ENCODE measurements around the gene SIL1.

SIL1 gene

GRCh38 chr5:138910546-138911185, 287.5 kb downstream of the SIL1 start:
- Histone ChIP-seq H3K79me1 (ENCODE audit: low read length) (no peaks in the 10 kb centered on the region), H3K27me3 (ENCODE audit: insufficient read depth, low read length, poor library complexity) (no peaks in the 10 kb centered on the region), H2AK5ac (ENCODE audit: low read length) (no peak overlapping the region), H3K4ac (ENCODE audit: low read depth, low read length) (no peak overlapping the region), H3K36me3 (ENCODE audit: control insufficient read depth, insufficient read depth, low read length) (no peaks in the 10 kb centered on the region), H3K23ac (ENCODE audit: low read length) (no peak overlapping the region), H4K5ac (ENCODE audit: low read length) (no peak overlapping the region), H3K4me2 (ENCODE audit: low read length) (no peak overlapping the region), H3K4me1 (ENCODE audit: control insufficient read depth, low read depth, low read length) (no peaks in the 10 kb centered on the region), H2BK5ac (ENCODE audit: low read length) (no peak overlapping the region), H3K79me2 (ENCODE audit: control insufficient read depth, insufficient read depth, low read length) (no peaks in the 10 kb centered on the region), H3K27ac (ENCODE audit: low read depth, low read length) (no peak overlapping the region), H3K9ac (ENCODE audit: low read length) (no peak overlapping the region), H3K18ac (ENCODE audit: low read length) (no peak overlapping the region), H2BK15ac (replicated peaks; ENCODE audit: low read depth) (no peak overlapping the region), H4K8ac (ENCODE audit: low read depth, low read length) (no peak overlapping the region), H3K56ac (ENCODE audit: low read length) (no peak overlapping the region), H2BK120ac (ENCODE audit: low read depth, low read length) (no peak overlapping the region), H3K4me3 (ENCODE audit: low read length) (no peak overlapping the region)
- DNase-seq = peak; percentile 18
- WGBS (ENCODE audit: extremely low coverage, insufficient coverage, low lambda C conversion rate) = no CpG with 5 or more reads among the region's 7 CpGs

GRCh38 chr5:138909734-138910133, 288.4 kb downstream of the SIL1 start:
- Histone ChIP-seq H3K23ac (ENCODE audit: low read length) (no peak overlapping the region), H3K4me2 (ENCODE audit: low read length) (no peak overlapping the region), H3K4ac (ENCODE audit: low read depth, low read length) (no peak overlapping the region), H2BK15ac (replicated peaks; ENCODE audit: low read depth) (no peak overlapping the region), H3K56ac (ENCODE audit: low read length) (no peak overlapping the region), H4K8ac (ENCODE audit: low read depth, low read length) (no peak overlapping the region), H3K36me3 (ENCODE audit: control insufficient read depth, insufficient read depth, low read length) (peaks cover 2% of the 10 kb centered on the region), H2BK5ac (ENCODE audit: low read length) (no peak overlapping the region), H3K79me2 (ENCODE audit: control insufficient read depth, insufficient read depth, low read length) (no peaks in the 10 kb centered on the region), H3K27ac (ENCODE audit: low read depth, low read length) (no peak overlapping the region), H3K79me1 (ENCODE audit: low read length) (no peaks in the 10 kb centered on the region), H4K5ac (ENCODE audit: low read length) (no peak overlapping the region), H2BK120ac (ENCODE audit: low read depth, low read length) (no peak overlapping the region), H3K27me3 (ENCODE audit: insufficient read depth, low read length, poor library complexity) (no peaks in the 10 kb centered on the region), H3K18ac (ENCODE audit: low read length) (no peak overlapping the region), H2AK5ac (ENCODE audit: low read length) (no peak overlapping the region), H3K4me1 (ENCODE audit: control insufficient read depth, low read depth, low read length) (no peaks in the 10 kb centered on the region), H3K4me3 (ENCODE audit: low read length) (no peak overlapping the region), H3K9ac (ENCODE audit: low read length) (no peak overlapping the region)
- DNase-seq = no peak
- no CpG with 5 or more reads among the region's 2 CpGs for WGBS (ENCODE audit: extremely low coverage, insufficient coverage, low lambda C conversion rate)

- H3K4me2 ChIP-seq (ENCODE audit: low read length) = no peak overlapping the region
- no peak overlapping the region for H3K18ac ChIP-seq (ENCODE audit: low read length)
- H4K8ac ChIP-seq (ENCODE audit: low read depth, low read length) = no peak overlapping the region
- no peak overlapping the region for H3K56ac ChIP-seq (ENCODE audit: low read length)
- no peak overlapping the region for H3K9ac ChIP-seq (ENCODE audit: low read length)
- H2BK15ac ChIP-seq (replicated peaks; ENCODE audit: low read depth) = no peak overlapping the region
- DNase-seq = peak; percentile 77
- H3K36me3 ChIP-seq (ENCODE audit: control insufficient read depth, insufficient read depth, low read length) = peaks cover 7% of the 10 kb centered on the region
- no peaks in the 10 kb centered on the region for H3K4me1 ChIP-seq (ENCODE audit: control insufficient read depth, low read depth, low read length)
- no peaks in the 10 kb centered on the region for H3K27me3 ChIP-seq (ENCODE audit: insufficient read depth, low read length, poor library complexity)
- no peaks in the 10 kb centered on the region for H3K79me2 ChIP-seq (ENCODE audit: control insufficient read depth, insufficient read depth, low read length)
- H3K79me1 ChIP-seq (ENCODE audit: low read length) = peaks cover 2% of the 10 kb centered on the region
- H3K4me3 ChIP-seq (ENCODE audit: low read length) = no peak overlapping the region
- H3K27ac ChIP-seq (ENCODE audit: low read depth, low read length) = no peak overlapping the region
- no peak overlapping the region for H2AK5ac ChIP-seq (ENCODE audit: low read length)
- H3K4ac ChIP-seq (ENCODE audit: low read depth, low read length) = no peak overlapping the region
- H4K5ac ChIP-seq (ENCODE audit: low read length) = no peak overlapping the region
- H2BK5ac ChIP-seq (ENCODE audit: low read length) = no peak overlapping the region
- no peak overlapping the region for H3K23ac ChIP-seq (ENCODE audit: low read length)
- no peak overlapping the region for H2BK120ac ChIP-seq (ENCODE audit: low read depth, low read length)
- no CpG with 5 or more reads among the region's 1 CpG for WGBS (ENCODE audit: extremely low coverage, insufficient coverage, low lambda C conversion rate)
These were observed 292.6 kb downstream of the SIL1 start for GRCh38 chr5:138905541-138905940.

GRCh38 chr5:138903130-138903775, 294.9 kb downstream of the SIL1 start:
- H3K27ac ChIP-seq (ENCODE audit: low read depth, low read length) = no peak overlapping the region
- H4K8ac ChIP-seq (ENCODE audit: low read depth, low read length) = no peak overlapping the region
- no CpG with 5 or more reads among the region's 10 CpGs for WGBS (ENCODE audit: extremely low coverage, insufficient coverage, low lambda C conversion rate)
- H3K4me3 ChIP-seq (ENCODE audit: low read length) = no peak overlapping the region
- no peak overlapping the region for H3K18ac ChIP-seq (ENCODE audit: low read length)
- H4K5ac ChIP-seq (ENCODE audit: low read length) = no peak overlapping the region
- H3K56ac ChIP-seq (ENCODE audit: low read length) = no peak overlapping the region
- peaks cover 2% of the 10 kb centered on the region for H3K79me1 ChIP-seq (ENCODE audit: low read length)
- no peaks in the 10 kb centered on the region for H3K79me2 ChIP-seq (ENCODE audit: control insufficient read depth, insufficient read depth, low read length)
- no peak for DNase-seq
- no peak overlapping the region for H3K4ac ChIP-seq (ENCODE audit: low read depth, low read length)
- no peak overlapping the region for H2BK5ac ChIP-seq (ENCODE audit: low read length)
- H3K27me3 ChIP-seq (ENCODE audit: insufficient read depth, low read length, poor library complexity) = no peaks in the 10 kb centered on the region
- no peak overlapping the region for H2AK5ac ChIP-seq (ENCODE audit: low read length)
- H3K23ac ChIP-seq (ENCODE audit: low read length) = no peak overlapping the region
- no peaks in the 10 kb centered on the region for H3K4me1 ChIP-seq (ENCODE audit: control insufficient read depth, low read depth, low read length)
- H2BK120ac ChIP-seq (ENCODE audit: low read depth, low read length) = no peak overlapping the region
- peaks cover 7% of the 10 kb centered on the region for H3K36me3 ChIP-seq (ENCODE audit: control insufficient read depth, insufficient read depth, low read length)
- H3K9ac ChIP-seq (ENCODE audit: low read length) = no peak overlapping the region
- no peak overlapping the region for H3K4me2 ChIP-seq (ENCODE audit: low read length)
- H2BK15ac ChIP-seq (replicated peaks; ENCODE audit: low read depth) = no peak overlapping the region

GRCh38 chr5:138901716-138902115, 296.5 kb downstream of the SIL1 start:
- Histone ChIP-seq H3K4me2 (ENCODE audit: low read length) (no peak overlapping the region), H2BK120ac (ENCODE audit: low read depth, low read length) (no peak overlapping the region), H3K9ac (ENCODE audit: low read length) (no peak overlapping the region), H3K79me1 (ENCODE audit: low read length) (peaks cover 2% of the 10 kb centered on the region), H3K56ac (ENCODE audit: low read length) (no peak overlapping the region), H3K27ac (ENCODE audit: low read depth, low read length) (no peak overlapping the region), H3K79me2 (ENCODE audit: control insufficient read depth, insufficient read depth, low read length) (no peaks in the 10 kb centered on the region), H3K4me3 (ENCODE audit: low read length) (no peak overlapping the region), H3K27me3 (ENCODE audit: insufficient read depth, low read length, poor library complexity) (no peaks in the 10 kb centered on the region), H2AK5ac (ENCODE audit: low read length) (no peak overlapping the region), H3K4ac (ENCODE audit: low read depth, low read length) (no peak overlapping the region), H2BK15ac (replicated peaks; ENCODE audit: low read depth) (no peak overlapping the region), H3K36me3 (ENCODE audit: control insufficient read depth, insufficient read depth, low read length) (peaks cover 7% of the 10 kb centered on the region), H3K4me1 (ENCODE audit: control insufficient read depth, low read depth, low read length) (no peaks in the 10 kb centered on the region), H3K23ac (ENCODE audit: low read length) (no peak overlapping the region), H4K8ac (ENCODE audit: low read depth, low read length) (no peak overlapping the region), H4K5ac (ENCODE audit: low read length) (no peak overlapping the region), H2BK5ac (ENCODE audit: low read length) (no peak overlapping the region), H3K18ac (ENCODE audit: low read length) (no peak overlapping the region)
- WGBS (ENCODE audit: extremely low coverage, insufficient coverage, low lambda C conversion rate) = no CpG with 5 or more reads among the region's 2 CpGs
- DNase-seq = peak; percentile 37

Data from mesendoderm (in vitro differentiated cells).